ENCODE measurements around the gene UBE2U. TPM values are rescaled to one million over a fixed set of nuclear protein-coding genes. Genes with fewer than 3 reads are reported as not detected.

The UBE2U gene
- total RNA-seq, 1 donor from 2014 or later, result not detected

DNA sequence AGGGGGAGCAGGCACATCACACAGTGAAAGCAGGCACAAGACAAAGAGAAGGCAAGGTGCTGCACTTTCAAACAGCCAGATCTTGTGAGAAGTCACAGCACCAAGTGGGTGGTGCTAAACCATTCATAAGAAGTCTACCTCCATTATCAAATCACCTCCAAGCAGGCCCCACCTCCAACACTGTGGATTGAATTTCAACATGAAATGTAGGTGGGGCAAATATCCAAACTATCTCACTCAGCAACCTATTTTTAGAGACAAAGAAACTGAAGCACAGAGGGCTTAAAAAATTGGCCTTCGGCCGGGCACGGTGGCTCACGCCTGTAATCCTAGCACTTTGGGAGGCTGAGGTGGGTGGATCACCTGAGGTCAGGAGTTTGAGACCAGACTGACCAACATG lies 90.4 kb downstream of the UBE2U start:
- no peak for DNase-seq

DNA sequence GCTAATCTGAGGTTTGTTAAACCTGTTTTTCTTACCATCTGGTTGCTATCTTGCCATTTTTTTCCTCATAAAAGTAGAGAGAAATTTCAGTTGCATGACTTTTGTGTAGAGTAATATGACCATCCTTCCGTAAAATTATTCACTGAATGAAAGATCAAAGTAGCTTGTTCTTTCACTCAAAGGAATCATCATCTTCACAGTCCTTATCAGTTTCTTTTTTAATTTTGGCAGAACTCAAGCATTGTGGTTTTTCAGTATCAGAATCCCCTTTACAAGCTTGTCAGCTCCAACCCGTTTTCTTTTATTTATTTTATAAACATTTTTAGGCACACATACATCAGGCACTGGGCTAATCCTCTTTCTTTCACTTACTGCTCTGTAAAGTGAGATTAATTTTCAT lies 91.7 kb downstream of the UBE2U start:
- DNase-seq, result no peak

GRCh38 chr1:64295561-64295960 lies 92.1 kb downstream of the UBE2U start:
- DNase-seq, result no peak

DNA sequence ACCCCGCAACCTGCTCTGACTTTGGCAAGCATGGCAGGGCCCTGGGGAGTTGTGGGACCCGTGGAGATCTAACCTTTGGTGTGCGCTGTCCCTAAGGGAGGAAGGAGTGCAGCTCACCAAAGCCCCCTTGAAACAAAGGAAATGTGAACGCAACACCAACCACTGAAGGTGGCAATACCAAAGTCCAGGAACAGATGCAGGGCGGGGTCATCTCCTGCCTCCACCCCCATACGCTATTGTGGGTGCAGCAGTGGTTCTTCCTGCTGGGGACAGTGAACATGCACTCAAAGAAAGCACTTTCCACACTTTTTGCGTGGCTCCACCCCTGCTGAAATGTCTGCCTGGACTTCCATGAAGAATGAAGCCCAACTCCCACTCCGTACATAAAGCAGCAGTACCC lies 93.0 kb downstream of the UBE2U start:
- no peak for DNase-seq

GRCh38 chr1:64302194-64302593 lies 98.8 kb downstream of the UBE2U start:
- no peak for DNase-seq

- no peak for DNase-seq
Measured at GRCh38 chr1:64302971-64303370, 99.5 kb downstream of the UBE2U start.

GRCh38 chr1:64304823-64305222 lies 101.4 kb downstream of the UBE2U start:
- no peak for DNase-seq

GRCh38 chr1:64308866-64309265 lies 105.4 kb downstream of the UBE2U start:
- DNase-seq, result peak; percentile 27

DNA sequence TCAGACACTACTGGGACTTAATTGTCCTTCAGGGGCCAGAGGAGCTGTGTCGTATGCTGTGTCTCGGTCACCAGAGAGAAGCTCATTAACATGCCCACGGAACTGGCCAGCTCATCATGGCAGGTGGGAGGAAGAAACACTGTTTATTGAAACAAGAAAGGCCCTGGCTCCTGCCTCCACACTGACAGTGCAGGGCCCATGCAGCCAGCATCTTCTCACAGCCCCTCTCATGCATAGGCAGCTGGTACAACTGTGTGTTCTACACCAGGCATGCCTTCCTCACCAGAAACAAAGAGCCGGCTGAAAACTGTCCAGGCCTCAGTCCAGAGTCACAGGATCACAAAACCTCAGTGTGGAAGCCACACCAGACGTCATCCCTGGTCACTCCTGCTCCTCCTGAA lies 106.0 kb downstream of the UBE2U start:
- DNase-seq, result no peak

DNA sequence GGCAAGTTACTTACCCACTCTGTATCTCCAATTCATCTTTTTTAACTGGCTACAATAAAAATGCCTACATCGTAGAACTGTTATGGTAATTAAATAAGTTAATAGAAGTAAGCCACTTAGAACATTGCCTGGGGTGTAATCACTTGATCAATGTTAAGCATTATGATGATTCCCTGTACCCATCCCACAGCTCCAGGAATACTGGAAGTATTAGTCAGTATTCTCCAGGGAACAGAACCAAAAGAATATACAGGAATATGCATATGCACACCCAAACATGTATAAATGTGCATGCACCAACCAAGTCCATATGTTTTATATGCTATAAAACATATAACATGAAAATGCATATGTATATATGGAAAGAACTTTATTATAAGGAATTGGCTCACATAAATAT lies 107.3 kb downstream of the UBE2U start:
- DNase-seq, result no peak

DNA sequence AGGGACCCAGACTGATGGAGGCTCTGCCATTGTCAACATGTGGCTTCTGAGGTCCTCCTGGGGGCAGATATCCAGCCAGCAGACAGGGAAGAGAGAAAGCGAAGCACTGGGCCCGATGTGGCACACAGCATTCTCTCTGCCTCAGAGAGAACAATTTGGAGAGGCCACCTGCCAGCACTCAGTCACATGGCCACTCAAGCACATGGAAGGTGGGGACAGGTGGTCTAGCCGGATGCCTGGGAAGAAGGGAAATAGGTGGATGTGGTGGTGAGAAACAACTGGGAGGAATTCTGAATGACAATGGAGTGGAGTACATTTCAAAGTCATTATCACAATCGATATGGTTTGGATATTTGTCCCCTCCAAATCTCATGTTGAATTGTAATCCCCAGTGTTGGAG lies 109.0 kb downstream of the UBE2U start:
- no peak for DNase-seq

GRCh38 chr1:64315402-64315801 lies 112.0 kb downstream of the UBE2U start:
- DNase-seq, result no peak
